Left lung (tissue), 10 donors: Measurements from ENCODE around the gene IGF1R. TPM values are rescaled to one million over a fixed set of nuclear protein-coding genes. Genes with fewer than 3 reads are reported as not detected.

ENCODE experiments used
- ATAC-seq: fragments of 200-7000 bp; cut with Tn5 transposase; one replicate; pipeline ENCODE4 v1.9.1; 2020; ENCODE audit warnings: moderate library complexity
- DNase-seq, 4 donors: peaks; one replicate each; pipeline ENCODE4 v3.0.0-alpha.2; 2013 to 2020
- H3K27ac ChIP-seq, 2 donors: fragments of 200-600 bp; sonication (generic) in 1 of 2; one replicate each; pipeline versions ENCODE4 v1.5.0 to v1.8.0; 2020 to 2021
- H3K27me3 ChIP-seq, 2 donors: fragments of 200-600 bp; sonication (generic) in 1 of 2; one replicate each; pipeline versions ENCODE4 v1.5.0 to v1.8.0; 2020 to 2021
- H3K36me3 ChIP-seq, 2 donors: fragments of 200-600 bp; sonication (generic) in 1 of 2; one replicate each; pipeline versions ENCODE4 v1.5.0 to v1.8.0; 2020 to 2021
- H3K4me1 ChIP-seq, 2 donors: fragments of 200-600 bp; one replicate each; pipeline ENCODE4 v1.8.0; 2021
- H3K4me3 ChIP-seq, 2 donors: fragments of 200-600 bp; sonication (generic) in 1 of 2; one replicate each; pipeline versions ENCODE4 v1.5.0 to v1.8.0; 2020 to 2021; ENCODE audit warnings: mild to moderate bottlenecking in 1 of 2
- H3K9me3 ChIP-seq, 2 donors: fragments of 200-600 bp; sonication (generic) in 1 of 2; one replicate each; pipeline versions ENCODE4 v1.5.0 to v1.8.0; 2020 to 2021
- intact Hi-C, 2 donors: fragments of 100-400 bp; cut with DNase I; formaldehyde crosslinking; loops; one replicate each; pipeline versions ENCODE4 v1.11.2 to v1.14.2; 2022
- polyA plus RNA-seq, 6 donors: library from polyadenylated mRNA; unstranded; fragments of 120-200 nt; gene quantifications; one replicate each; pipeline ENCODE4 v1.2.1, GENCODE V29; 2013; ENCODE audit not compliant: insufficient read length in 6 of 6
- total RNA-seq, 2 donors: library from RNA; stranded (reverse); fragmentation: NEBNext Ultra II Directional; extraction: Animal tissue kit (Norgen Biotek cat#: 25700); gene quantifications; one replicate each; pipeline ENCODE4 v1.2.1, GENCODE V29; 2021
- TF ChIP-seq, protein P1 (sequence below), 2 donors: fragments of 200-600 bp; sonication (generic) in 1 of 2; IDR thresholded peaks; one replicate each; pipeline versions ENCODE4 v1.5.0 to v1.8.0; 2021; ENCODE audit warnings: antibody characterized with exemption in 2 of 2
- donor health status: DM: no; HTN: yes; CAD: no.
- donor health status: DM: no; HTN: no; CAD: no.

IGF1R gene
- total and polyA plus RNA-seq, 8 donors, result 32.0 to 41.0 (median 37.0) TPM

DNA sequence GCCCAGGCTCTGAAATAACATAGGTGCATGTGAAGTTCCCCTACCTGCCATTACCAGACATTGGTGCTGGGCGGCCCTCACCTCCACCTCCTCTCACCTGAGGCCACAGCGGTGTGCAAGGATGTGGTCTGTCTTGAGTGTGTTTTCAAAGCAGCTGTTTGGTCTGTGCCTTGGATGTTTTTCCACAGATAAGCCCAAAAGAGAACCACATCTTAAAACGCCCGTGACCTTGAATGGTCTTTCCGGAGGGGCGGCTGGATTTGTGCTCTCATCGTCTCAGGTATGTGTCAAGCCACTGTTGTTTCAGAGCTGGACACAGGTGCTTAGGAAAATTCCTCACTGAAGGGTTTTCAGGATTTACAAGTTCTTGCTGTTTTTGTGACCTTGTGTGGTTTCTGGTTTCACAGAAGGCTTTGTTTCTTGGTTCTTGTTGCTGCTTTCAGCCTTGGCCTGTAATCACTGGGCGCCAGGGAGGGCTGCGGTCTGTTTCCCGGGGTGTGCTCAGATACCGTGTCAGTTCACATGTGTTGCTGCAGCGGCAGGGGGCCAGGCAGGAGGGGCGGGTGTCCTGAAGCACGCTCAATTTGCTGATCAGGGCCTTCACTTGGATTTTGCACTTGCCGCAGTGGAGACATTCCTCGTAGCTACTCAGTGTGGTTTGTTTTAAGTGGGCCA lies 128.4 kb downstream of the IGF1R start:
- DNase-seq (peak in 2 of 4 donors; percentile 52 to 77), ATAC-seq (peak; percentile 63)
- peaks cover 10 to 45% of the 10 kb centered on the region in 2 donors for H3K4me1 ChIP-seq
- TF ChIP-seq, protein P1, sequence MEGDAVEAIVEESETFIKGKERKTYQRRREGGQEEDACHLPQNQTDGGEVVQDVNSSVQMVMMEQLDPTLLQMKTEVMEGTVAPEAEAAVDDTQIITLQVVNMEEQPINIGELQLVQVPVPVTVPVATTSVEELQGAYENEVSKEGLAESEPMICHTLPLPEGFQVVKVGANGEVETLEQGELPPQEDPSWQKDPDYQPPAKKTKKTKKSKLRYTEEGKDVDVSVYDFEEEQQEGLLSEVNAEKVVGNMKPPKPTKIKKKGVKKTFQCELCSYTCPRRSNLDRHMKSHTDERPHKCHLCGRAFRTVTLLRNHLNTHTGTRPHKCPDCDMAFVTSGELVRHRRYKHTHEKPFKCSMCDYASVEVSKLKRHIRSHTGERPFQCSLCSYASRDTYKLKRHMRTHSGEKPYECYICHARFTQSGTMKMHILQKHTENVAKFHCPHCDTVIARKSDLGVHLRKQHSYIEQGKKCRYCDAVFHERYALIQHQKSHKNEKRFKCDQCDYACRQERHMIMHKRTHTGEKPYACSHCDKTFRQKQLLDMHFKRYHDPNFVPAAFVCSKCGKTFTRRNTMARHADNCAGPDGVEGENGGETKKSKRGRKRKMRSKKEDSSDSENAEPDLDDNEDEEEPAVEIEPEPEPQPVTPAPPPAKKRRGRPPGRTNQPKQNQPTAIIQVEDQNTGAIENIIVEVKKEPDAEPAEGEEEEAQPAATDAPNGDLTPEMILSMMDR (IDR thresholded peaks at IDR 0.05), result no peak
- no peaks in the 10 kb centered on the region for H3K27me3 ChIP-seq
- peak overlapping the region in 1 of 2 donors; percentile 58 for H3K27ac ChIP-seq
- H3K9me3 ChIP-seq, result no peaks in the 10 kb centered on the region
- no peak overlapping the region for H3K4me3 ChIP-seq
- no peaks in the 10 kb centered on the region for H3K36me3 ChIP-seq
- intact Hi-C loops, result loop anchor here in 1 of 2 donors (10.0 kb wide), 2 partner anchors 128 to 288 kb away; no protein-coding TSS in a partner anchor

DNA sequence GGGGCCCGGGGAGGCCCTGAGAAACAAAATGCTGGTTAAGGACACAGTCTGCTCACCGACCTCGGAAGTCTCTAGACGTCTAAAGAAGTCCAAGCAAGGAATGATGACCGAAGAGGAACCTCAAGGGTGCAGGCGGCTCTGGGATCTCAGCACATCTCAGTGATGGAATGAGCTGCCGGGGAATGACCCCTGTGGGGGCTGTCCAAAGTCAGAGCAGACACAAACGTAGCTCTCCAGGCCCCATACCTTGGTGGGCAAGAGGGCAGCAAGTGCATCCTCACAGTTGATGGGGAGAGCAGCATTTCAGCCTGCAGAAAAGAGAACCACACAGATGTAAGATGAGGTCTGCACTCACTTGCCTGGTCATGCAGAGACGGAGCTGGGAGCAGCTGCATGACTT lies 129.1 kb downstream of the IGF1R start:
- DNase-seq, result no peak
- H3K27ac ChIP-seq, result peak overlapping the region in 1 of 2 donors; percentile 58
- no peak for ATAC-seq
- H3K4me3 ChIP-seq, result no peak overlapping the region
- H3K36me3 ChIP-seq, result no peaks in the 10 kb centered on the region
- H3K9me3 ChIP-seq, result no peaks in the 10 kb centered on the region
- H3K27me3 ChIP-seq, result no peaks in the 10 kb centered on the region
- TF ChIP-seq, protein P1 (IDR thresholded peaks at IDR 0.05), result no peak
- intact Hi-C loops, result loop anchor here in 1 of 2 donors (10.0 kb wide), 2 partner anchors 127 to 287 kb away; no protein-coding TSS in a partner anchor
- peaks cover 10 to 45% of the 10 kb centered on the region in 2 donors for H3K4me1 ChIP-seq

DNA sequence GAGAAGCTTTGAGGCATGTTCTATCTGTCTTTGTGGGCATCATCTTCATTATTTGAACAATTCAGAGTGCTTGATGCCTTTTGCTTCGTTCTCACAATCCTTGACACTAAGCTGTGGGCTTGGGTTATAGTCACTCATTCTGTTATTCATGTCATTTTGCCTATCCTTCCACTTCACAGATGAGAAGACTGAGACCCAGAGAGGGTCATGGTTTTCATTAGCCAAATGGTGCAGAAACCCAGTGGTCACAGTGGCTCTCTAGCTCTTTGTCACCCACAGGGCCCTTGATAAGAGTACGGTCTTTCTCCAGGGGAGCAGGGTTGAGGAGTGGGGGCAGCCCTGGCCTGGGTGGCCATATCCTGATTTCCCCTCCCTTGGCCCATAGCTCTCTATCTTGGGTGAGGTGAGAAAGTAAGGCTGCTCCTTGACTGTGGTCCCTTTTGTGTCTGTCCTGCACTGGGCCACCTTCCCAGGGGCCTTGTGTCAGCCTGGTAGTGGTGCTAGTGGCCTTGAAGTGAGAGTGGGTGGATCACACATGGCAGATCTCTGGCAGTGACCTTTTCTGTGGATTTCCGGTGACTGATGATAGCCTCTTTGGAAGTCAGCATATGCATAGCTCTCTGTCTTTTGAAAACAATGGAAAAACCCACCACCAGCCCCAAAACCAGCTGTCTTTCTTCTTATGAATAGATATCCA lies 130.1 kb downstream of the IGF1R start:
- Histone ChIP-seq H3K36me3 (no peaks in the 10 kb centered on the region), H3K27ac (no peak overlapping the region), H3K4me3 (no peak overlapping the region), H3K4me1 (peaks cover 10 to 45% of the 10 kb centered on the region in 2 donors), H3K9me3 (no peaks in the 10 kb centered on the region), H3K27me3 (no peaks in the 10 kb centered on the region)
- no peak for DNase-seq
- ATAC-seq, result no peak
- TF ChIP-seq, protein P1 (IDR thresholded peaks at IDR 0.05), result no peak
- intact Hi-C loops, result loop anchor here in 1 of 2 donors (10.0 kb wide), 2 partner anchors 126 to 286 kb away; no protein-coding TSS in a partner anchor

DNA sequence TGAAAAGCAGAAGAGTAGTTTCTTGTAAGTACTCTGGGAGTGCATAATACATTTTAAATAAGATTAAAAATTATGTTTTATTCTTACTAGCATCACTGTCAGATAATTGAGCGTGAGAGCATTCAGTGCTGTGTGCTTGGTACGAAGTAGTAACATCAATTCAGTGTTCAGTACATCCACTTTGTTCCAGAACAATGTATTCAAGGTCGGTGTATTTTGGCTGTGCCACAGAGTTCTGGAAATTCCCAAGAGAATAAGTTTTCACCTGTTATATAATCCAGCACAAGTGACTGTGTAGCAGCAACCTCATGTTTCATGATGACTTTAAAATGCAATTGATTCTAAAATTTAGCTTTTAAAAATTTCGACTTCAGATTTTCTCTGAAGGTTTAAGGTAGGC lies 130.6 kb downstream of the IGF1R start:
- no peaks in the 10 kb centered on the region for H3K36me3 ChIP-seq
- H3K4me3 ChIP-seq, result no peak overlapping the region
- no peaks in the 10 kb centered on the region for H3K27me3 ChIP-seq
- H3K4me1 ChIP-seq, result peaks cover 10 to 45% of the 10 kb centered on the region in 2 donors
- H3K27ac ChIP-seq, result no peak overlapping the region
- H3K9me3 ChIP-seq, result no peaks in the 10 kb centered on the region
- DNase-seq (no peak), ATAC-seq (no peak)
- TF ChIP-seq, protein P1 (IDR thresholded peaks at IDR 0.05), result no peak
- intact Hi-C loops, result loop anchor here in 1 of 2 donors (10.0 kb wide), 2 partner anchors 126 to 286 kb away; no protein-coding TSS in a partner anchor
